ENCODE data around the gene UBE2V1. TPM values are rescaled to one million over a fixed set of nuclear protein-coding genes. Genes with fewer than 3 reads are reported as not detected.

Gene UBE2V1
- total and polyA plus RNA-seq, 2 of the 13 experiments (the other 11 are each of a cell fraction or from before 2014, with no cell fraction given), result 81.3 to 132 TPM

DNA sequence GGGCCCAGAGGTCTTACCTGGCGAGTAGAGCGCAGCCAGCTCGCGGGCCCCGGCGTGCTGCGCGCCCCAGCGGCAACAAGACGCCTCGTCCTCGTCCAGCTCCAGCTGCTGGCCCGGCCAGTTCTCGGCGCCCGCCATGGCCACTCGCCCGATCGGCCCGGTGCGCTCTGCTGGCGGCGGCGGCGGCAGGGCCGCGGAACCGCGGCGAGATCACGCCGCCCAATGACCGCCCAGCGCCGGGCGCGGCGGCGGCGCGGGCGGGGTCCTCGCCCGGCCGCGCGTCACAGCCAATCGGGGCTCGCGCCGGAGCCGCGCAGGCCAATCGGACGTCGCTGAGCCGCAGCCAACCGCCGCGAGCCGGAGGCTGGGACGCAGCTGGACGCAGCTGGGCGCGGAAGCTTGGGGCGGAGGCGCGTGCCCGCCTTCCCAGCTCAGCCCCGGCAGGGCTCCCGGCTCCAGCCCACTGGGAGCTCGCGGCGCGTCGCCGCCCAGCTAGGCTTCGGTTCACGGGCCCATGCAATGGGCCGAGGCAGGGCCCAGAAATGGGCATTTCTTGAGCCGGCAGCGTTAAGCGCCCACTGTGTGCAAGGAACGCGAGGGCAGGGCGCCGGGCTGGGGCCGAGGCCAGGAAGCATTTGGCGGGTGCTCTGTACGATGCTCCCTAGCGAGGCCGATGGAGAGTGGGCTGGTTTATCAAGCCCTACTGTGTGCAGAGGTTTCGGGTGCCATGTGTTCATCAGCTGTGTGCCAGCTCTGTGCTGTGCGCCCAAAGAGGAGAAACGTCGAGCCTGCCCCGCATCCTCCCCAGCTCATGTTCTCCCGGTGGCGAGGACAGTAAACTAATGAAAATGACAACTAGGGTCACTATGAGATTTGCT lies 40.8 kb upstream of the UBE2V1 start, which contains the start of gene PEDS1 (continued):
- TF ChIP-seq, protein P1, sequence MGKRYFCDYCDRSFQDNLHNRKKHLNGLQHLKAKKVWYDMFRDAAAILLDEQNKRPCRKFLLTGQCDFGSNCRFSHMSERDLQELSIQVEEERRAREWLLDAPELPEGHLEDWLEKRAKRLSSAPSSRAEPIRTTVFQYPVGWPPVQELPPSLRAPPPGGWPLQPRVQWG (CRISPR knock-in tag; IDR thresholded peaks at IDR 0.05; ENCODE audit: borderline replicate concordance, low read depth), result no peak
- TF ChIP-seq CCDC6 (CRISPR knock-in tag; IDR thresholded peaks at IDR 0.05) (peak; percentile 95), ZNF530 (CRISPR knock-in tag; IDR thresholded peaks at IDR 0.05; ENCODE audit: low read depth) (peak; percentile 91), ZNF775 (CRISPR knock-in tag; IDR thresholded peaks at IDR 0.05; ENCODE audit: borderline replicate concordance) (peak; percentile 87), ZNF180 (CRISPR knock-in tag; IDR thresholded peaks at IDR 0.05; ENCODE audit: borderline replicate concordance, low read depth) (no peak), TBX2 (CRISPR knock-in tag; IDR thresholded peaks at IDR 0.05; ENCODE audit: borderline replicate concordance) (peak; percentile 86), YEATS4 (CRISPR knock-in tag; IDR thresholded peaks at IDR 0.05; ENCODE audit: borderline replicate concordance) (peak; percentile 94), NFIC (IDR thresholded peaks at IDR 0.05; ENCODE audit: low read length) (no peak; the same call in 1 of the 2 replicates), ZNF383 (CRISPR knock-in tag; IDR thresholded peaks at IDR 0.05; ENCODE audit: borderline replicate concordance) (no peak; the same call in 1 of the 2 replicates), ZNF460 (CRISPR knock-in tag; IDR thresholded peaks at IDR 0.05; ENCODE audit: borderline replicate concordance) (peak; percentile 51; the same call in 1 of the 2 replicates), MIXL1 (CRISPR knock-in tag; IDR thresholded peaks at IDR 0.05) (0 out of 2 replicates have a peak, but pooled peaks have one; percentile 53), MAFG (CRISPR knock-in tag; IDR thresholded peaks at IDR 0.05) (peak; percentile 80; the same call in 1 of the 2 replicates), ZBTB8A (CRISPR knock-in tag; IDR thresholded peaks at IDR 0.05; ENCODE audit: borderline replicate concordance, low read depth) (peak; percentile 99), KDM2A (CRISPR knock-in tag; IDR thresholded peaks at IDR 0.05; ENCODE audit: borderline replicate concordance, low read depth) (no peak; the same call in 1 of the 2 replicates)
- TF ChIP-seq, protein P2, sequence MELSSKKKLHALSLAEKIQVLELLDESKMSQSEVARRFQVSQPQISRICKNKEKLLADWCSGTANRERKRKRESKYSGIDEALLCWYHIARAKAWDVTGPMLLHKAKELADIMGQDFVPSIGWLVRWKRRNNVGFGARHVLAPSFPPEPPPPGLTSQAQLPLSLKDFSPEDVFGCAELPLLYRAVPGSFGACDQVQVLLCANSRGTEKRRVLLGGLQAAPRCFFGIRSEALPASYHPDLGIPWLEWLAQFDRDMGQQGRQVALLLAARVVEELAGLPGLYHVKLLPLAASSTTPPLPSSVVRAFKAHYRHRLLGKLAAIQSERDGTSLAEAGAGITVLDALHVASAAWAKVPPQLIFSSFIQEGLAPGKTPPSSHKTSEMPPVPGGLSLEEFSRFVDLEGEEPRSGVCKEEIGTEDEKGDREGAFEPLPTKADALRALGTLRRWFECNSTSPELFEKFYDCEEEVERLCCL (CRISPR knock-in tag; IDR thresholded peaks at IDR 0.05; ENCODE audit: borderline replicate concordance), result no peak
- TF ChIP-seq, protein P3, sequence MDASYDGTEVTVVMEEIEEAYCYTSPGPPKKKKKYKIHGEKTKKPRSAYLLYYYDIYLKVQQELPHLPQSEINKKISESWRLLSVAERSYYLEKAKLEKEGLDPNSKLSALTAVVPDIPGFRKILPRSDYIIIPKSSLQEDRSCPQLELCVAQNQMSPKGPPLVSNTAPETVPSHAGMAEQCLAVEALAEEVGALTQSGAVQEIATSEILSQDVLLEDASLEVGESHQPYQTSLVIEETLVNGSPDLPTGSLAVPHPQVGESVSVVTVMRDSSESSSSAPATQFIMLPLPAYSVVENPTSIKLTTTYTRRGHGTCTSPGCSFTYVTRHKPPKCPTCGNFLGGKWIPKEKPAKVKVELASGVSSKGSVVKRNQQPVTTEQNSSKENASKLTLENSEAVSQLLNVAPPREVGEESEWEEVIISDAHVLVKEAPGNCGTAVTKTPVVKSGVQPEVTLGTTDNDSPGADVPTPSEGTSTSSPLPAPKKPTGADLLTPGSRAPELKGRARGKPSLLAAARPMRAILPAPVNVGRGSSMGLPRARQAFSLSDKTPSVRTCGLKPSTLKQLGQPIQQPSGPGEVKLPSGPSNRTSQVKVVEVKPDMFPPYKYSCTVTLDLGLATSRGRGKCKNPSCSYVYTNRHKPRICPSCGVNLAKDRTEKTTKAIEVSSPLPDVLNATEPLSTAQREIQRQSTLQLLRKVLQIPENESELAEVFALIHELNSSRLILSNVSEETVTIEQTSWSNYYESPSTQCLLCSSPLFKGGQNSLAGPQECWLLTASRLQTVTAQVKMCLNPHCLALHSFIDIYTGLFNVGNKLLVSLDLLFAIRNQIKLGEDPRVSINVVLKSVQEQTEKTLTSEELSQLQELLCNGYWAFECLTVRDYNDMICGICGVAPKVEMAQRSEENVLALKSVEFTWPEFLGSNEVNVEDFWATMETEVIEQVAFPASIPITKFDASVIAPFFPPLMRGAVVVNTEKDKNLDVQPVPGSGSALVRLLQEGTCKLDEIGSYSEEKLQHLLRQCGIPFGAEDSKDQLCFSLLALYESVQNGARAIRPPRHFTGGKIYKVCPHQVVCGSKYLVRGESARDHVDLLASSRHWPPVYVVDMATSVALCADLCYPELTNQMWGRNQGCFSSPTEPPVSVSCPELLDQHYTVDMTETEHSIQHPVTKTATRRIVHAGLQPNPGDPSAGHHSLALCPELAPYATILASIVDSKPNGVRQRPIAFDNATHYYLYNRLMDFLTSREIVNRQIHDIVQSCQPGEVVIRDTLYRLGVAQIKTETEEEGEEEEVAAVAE (CRISPR knock-in tag; IDR thresholded peaks at IDR 0.05; ENCODE audit: borderline replicate concordance), result peak; percentile 85
- TF ChIP-seq, protein P4, sequence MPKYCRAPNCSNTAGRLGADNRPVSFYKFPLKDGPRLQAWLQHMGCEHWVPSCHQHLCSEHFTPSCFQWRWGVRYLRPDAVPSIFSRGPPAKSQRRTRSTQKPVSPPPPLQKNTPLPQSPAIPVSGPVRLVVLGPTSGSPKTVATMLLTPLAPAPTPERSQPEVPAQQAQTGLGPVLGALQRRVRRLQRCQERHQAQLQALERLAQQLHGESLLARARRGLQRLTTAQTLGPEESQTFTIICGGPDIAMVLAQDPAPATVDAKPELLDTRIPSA (CRISPR knock-in tag; IDR thresholded peaks at IDR 0.05; ENCODE audit: borderline replicate concordance), result peak; percentile 84
- TF ChIP-seq, protein P5, sequence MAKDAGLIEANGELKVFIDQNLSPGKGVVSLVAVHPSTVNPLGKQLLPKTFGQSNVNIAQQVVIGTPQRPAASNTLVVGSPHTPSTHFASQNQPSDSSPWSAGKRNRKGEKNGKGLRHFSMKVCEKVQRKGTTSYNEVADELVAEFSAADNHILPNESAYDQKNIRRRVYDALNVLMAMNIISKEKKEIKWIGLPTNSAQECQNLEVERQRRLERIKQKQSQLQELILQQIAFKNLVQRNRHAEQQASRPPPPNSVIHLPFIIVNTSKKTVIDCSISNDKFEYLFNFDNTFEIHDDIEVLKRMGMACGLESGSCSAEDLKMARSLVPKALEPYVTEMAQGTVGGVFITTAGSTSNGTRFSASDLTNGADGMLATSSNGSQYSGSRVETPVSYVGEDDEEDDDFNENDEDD (CRISPR knock-in tag; IDR thresholded peaks at IDR 0.05; ENCODE audit: borderline replicate concordance), result peak; percentile 94
